GM12865 (cell line): ENCODE measurements around the gene ALOX12.
"Not testable (repeated sequence)": the region's sequence is repeated elsewhere in the genome, so short reads cannot be mapped to it uniquely, and the experiment has no call there.

Experiments
- DNase-seq: peaks from one replicate; pipeline ENCODE4 v3.0.0; 2010; ENCODE audit warnings: low read depth
- H3K4me3 ChIP-seq: 2 replicates; pipeline ENCODE4 v1.5.1; 2011; ENCODE audit warnings: mild to moderate bottlenecking, low read depth, low read length, control low read depth
- TF ChIP-seq, protein P1 (sequence below): IDR thresholded peaks from 2 replicates; pipeline ENCODE4 v1.5.1; 2011; ENCODE audit warnings: low read length, control low read depth, low read depth, inconsistent platforms; ENCODE audit not compliant: insufficient read depth; ENCODE audit errors: missing control alignments

ALOX12 gene, protein sequence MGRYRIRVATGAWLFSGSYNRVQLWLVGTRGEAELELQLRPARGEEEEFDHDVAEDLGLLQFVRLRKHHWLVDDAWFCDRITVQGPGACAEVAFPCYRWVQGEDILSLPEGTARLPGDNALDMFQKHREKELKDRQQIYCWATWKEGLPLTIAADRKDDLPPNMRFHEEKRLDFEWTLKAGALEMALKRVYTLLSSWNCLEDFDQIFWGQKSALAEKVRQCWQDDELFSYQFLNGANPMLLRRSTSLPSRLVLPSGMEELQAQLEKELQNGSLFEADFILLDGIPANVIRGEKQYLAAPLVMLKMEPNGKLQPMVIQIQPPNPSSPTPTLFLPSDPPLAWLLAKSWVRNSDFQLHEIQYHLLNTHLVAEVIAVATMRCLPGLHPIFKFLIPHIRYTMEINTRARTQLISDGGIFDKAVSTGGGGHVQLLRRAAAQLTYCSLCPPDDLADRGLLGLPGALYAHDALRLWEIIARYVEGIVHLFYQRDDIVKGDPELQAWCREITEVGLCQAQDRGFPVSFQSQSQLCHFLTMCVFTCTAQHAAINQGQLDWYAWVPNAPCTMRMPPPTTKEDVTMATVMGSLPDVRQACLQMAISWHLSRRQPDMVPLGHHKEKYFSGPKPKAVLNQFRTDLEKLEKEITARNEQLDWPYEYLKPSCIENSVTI

DNA sequence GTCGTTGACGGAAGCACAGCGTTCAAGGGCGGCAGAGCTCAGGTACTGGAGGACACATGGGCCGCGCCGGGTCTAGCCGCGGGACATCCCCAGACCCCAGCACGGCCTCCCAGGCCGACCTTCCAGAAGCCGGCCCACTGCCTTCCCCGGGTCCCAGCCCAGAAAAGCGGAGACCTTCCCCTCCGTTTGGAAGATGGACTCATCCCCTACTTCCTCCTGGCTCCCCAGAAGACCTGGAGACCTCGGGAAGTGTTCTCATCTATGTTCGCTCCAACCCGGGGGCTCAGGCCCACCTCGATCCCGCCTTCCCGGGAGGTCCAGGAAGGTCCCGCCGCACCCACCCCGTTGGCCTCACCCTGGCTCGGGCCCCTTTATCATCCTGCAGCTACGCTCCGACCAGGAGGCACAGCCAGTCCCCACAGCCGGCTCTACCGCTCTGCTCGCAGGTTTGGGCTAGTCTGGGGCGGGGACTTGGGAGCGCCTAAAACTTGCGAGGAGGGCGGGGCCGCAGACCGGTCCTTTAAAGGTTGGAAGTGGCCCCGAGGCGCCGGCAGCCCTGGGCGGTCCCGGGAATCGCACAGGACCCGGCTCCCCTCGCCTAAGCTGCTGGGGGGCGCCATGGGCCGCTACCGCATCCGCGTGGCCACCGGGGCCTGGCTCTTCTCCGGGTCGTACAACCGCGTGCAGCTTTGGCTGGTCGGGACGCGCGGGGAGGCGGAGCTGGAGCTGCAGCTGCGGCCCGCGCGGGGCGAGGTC is at the start of gene ALOX12:
ALOX12 (plus strand) TSS at position 550 of the 756 bp plus-strand sequence; CDS start at position 619, 69 bp downstream.
- TF ChIP-seq, protein P1, sequence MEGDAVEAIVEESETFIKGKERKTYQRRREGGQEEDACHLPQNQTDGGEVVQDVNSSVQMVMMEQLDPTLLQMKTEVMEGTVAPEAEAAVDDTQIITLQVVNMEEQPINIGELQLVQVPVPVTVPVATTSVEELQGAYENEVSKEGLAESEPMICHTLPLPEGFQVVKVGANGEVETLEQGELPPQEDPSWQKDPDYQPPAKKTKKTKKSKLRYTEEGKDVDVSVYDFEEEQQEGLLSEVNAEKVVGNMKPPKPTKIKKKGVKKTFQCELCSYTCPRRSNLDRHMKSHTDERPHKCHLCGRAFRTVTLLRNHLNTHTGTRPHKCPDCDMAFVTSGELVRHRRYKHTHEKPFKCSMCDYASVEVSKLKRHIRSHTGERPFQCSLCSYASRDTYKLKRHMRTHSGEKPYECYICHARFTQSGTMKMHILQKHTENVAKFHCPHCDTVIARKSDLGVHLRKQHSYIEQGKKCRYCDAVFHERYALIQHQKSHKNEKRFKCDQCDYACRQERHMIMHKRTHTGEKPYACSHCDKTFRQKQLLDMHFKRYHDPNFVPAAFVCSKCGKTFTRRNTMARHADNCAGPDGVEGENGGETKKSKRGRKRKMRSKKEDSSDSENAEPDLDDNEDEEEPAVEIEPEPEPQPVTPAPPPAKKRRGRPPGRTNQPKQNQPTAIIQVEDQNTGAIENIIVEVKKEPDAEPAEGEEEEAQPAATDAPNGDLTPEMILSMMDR, result no peak
- H3K4me3 ChIP-seq, result no peak within 1 kb of the TSS
- DNase-seq, result no peak

DNA sequence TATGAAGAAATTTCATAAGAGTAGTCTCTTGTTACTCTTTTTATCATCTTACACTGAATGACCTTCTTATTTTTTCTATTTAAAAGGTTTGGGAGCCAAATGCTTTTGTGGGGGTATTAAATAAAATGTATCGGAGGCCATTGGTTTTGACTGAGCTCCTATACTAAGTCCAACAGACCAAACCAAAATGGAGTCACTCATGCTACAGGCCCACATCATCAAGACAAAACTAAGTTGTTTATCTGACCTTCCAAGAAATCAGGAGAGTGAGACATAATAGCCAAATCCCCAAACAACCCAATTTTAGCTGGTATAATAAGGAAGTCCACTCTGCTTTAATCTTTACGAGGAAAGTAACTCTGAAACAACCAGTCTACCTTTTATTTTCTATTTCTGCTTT is 48.1 kb upstream of the ALOX12 start:
- H3K4me3 ChIP-seq, result no peak overlapping the region
- DNase-seq, result no peak
- TF ChIP-seq, protein P1, result no peak

DNA sequence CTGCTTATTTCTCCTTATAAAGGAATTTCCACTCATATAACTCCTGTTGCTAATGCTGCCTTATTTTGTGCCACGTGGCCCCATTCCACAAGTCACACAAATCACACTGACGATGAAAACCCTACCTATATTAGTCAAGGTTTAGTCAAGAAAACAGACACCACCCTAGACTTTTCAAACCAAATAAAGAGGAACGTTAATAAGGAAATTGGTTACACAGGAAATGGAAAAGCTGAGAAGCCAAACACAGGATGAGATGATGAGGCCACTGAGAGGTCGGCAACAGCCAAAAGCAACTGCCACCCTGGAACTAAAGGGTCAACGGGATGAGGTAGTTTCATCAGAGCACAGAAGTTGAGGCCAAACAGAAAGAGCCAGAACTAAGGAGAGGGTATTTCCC is 47.3 kb upstream of the ALOX12 start:
- no peak overlapping the region for H3K4me3 ChIP-seq
- TF ChIP-seq, protein P1, result no peak
- no peak for DNase-seq

DNA sequence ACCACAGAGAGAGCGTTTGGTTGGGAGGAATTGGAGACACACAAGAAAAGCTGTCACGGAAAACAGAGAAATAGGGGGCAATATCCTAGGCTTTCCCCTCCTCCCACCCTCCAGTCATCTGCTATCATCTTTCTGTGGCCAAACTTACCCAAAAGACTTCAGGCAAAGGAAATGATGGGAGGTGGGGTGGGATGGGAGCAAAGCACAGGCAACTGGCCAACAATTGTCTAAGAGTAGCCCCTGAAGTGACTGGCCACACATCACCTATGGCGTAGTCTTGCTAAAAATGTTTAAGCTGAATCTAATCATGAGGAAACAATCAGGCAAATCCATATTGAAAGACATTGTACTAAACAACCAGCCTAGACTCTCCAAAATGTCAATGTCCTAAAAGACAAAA is 46.9 kb upstream of the ALOX12 start:
- TF ChIP-seq, protein P1, result no peak
- H3K4me3 ChIP-seq, result no peak overlapping the region
- no peak for DNase-seq

DNA sequence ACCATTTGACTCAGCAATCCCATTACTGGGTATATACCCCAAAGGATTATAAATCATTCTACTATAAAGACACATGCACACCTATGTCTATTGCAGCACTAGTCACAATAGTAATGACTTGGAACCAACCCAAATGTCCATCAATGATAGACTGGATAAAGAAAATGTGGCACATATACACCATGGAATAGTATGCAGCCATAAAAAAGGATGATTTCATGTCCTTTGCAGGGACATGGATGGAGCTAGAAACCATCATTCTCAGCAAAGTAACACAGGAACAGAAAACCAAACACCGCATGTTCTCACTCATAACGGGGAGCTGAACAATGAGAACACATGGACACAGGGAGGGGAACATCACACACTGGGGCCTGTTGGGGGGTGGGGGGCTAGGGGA is 44.9 kb upstream of the ALOX12 start:
- not testable (repeated sequence) for H3K4me3 ChIP-seq, DNase-seq

DNA sequence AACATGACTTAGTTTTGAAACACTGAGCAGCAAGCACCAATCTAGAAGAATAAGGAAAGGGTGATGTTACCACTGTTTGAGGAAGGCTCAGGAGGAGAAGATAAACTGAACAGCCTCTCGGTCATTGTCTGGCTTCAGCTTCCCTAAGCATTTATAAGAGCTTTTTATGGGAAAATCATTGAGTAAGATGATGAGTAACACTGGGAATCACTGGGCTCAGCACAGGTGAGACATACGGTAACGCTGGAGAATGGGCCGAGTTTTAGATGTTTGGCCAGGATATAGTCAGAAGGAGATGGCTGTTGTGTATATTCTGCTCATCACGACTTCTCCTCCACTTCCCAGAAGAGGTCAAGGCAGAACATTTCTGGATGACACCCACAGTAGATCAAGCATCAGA is 42.2 kb upstream of the ALOX12 start:
- no peak overlapping the region for H3K4me3 ChIP-seq
- DNase-seq, result no peak
- TF ChIP-seq, protein P1, result no peak

DNA sequence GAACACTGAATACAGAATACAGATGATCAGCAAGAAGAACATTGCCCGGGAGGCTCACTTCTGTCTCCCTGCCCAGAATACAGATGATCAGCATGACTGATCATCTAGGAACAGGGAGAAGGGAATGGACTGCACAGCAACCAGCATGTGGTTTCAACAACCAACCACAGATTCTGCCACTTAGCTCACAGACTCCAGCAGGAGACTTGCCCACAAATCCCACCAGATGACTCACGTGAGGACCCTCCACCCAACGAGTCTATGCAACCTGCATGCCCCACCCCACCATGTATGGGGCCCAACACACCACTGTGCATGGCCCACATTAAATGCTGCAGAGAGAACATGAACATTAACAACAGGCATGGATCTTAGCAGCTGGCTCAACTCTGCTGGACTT is 36.1 kb upstream of the ALOX12 start:
- TF ChIP-seq, protein P1, result no peak
- H3K4me3 ChIP-seq, result no peak overlapping the region
- no peak for DNase-seq
